ENCODE data around the gene GNB3.

GRCh38 chr12:6819106-6820030 is 21.4 kb upstream of the GNB3 start:
- TF ChIP-seq CTCF (IDR thresholded peaks at IDR 0.05) = no peak
- TF ChIP-seq POLR2A (IDR thresholded peaks at IDR 0.05) = no peak
